Esophagus squamous epithelium (tissue), 4 donors: ENCODE results near the gene ICAM3.

Experiments
- CTCF ChIP-seq, 6 experiments: fragments of 450-650 bp in 4 of 6; fragments of 200-600 bp in 2 of 6; sonication (generic) in 2 of 6; IDR thresholded peaks; one replicate each; pipeline ENCODE4 v1.5.1; 2016 to 2019; ENCODE audit warnings: antibody characterized with exemption in 6 of 6, mild to moderate bottlenecking in 4 of 6, moderate library complexity in 4 of 6
- POLR2A ChIP-seq, 4 donors: fragments of 450-650 bp; IDR thresholded peaks; one replicate each; pipeline ENCODE4 v1.6.1; 2017; ENCODE audit warnings: antibody characterized with exemption in 4 of 4, mild to moderate bottlenecking in 4 of 4, moderate library complexity in 3 of 4

GRCh38 chr19:10292206-10292788, 47.1 kb downstream of the ICAM3 start:
- TF ChIP-seq CTCF (IDR thresholded peaks at IDR 0.05) (no peak), POLR2A (IDR thresholded peaks at IDR 0.05) (no peak)
